BE2C (cell line): ENCODE measurements around the gene KIAA0825.

Experiments used
- DNase-seq: peaks from one replicate; pipeline ENCODE4 v3.0.0-alpha.2; 2020
- H3K27me3 ChIP-seq: fragments of 250-450 bp; sonication (Bioruptor Pico); 2 replicates; pipeline ENCODE4 v1.5.1; 2020; ENCODE audit warnings: mild to moderate bottlenecking
- H3K36me3 ChIP-seq: fragments of 250-450 bp; sonication (Bioruptor Pico); 2 replicates; pipeline ENCODE4 v1.5.1; 2020; ENCODE audit warnings: mild to moderate bottlenecking
- H3K4me1 ChIP-seq: fragments of 250-450 bp; sonication (Bioruptor Pico); 2 replicates; pipeline ENCODE4 v1.5.1; 2020
- H3K4me3 ChIP-seq: 2 replicates; pipeline ENCODE4 v1.5.1; 2011; ENCODE audit warnings: low read depth, low read length
- H3K9me3 ChIP-seq: fragments of 250-450 bp; sonication (Bioruptor Pico); 2 replicates; pipeline ENCODE4 v1.5.1; 2020
- TF ChIP-seq, protein P1 (sequence below): IDR thresholded peaks from 2 replicates; pipeline ENCODE4 v1.5.1; 2012; ENCODE audit warnings: mild to moderate bottlenecking, low read depth, low read length

The KIAA0825 gene

DNA sequence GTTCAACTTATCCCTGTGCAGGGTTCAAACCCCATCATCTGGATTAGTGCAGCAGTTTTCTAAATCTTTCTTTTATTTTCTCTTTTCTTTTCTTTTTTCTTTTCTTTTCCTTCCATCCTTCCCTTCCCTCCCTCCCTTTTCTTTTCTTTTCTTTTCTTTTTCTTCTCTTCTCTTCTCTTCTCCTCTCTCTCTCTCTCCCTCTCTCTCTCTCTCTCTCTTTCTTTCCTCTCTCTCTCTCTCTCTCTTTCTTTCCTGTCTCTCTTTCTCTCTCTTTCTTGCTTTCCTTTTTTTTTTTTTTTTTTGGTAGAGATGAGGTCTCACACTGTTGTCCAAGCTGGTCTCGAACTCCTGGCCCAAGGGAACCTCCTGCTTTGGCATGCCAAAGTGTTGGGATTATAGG lies 53.6 kb downstream of the KIAA0825 start:
- Histone ChIP-seq H3K9me3 (no peaks in the 10 kb centered on the region), H3K36me3 (no peaks in the 10 kb centered on the region), H3K4me1 (no peaks in the 10 kb centered on the region), H3K27me3 (no peaks in the 10 kb centered on the region), H3K4me3 (no peak overlapping the region)
- TF ChIP-seq, protein P1, sequence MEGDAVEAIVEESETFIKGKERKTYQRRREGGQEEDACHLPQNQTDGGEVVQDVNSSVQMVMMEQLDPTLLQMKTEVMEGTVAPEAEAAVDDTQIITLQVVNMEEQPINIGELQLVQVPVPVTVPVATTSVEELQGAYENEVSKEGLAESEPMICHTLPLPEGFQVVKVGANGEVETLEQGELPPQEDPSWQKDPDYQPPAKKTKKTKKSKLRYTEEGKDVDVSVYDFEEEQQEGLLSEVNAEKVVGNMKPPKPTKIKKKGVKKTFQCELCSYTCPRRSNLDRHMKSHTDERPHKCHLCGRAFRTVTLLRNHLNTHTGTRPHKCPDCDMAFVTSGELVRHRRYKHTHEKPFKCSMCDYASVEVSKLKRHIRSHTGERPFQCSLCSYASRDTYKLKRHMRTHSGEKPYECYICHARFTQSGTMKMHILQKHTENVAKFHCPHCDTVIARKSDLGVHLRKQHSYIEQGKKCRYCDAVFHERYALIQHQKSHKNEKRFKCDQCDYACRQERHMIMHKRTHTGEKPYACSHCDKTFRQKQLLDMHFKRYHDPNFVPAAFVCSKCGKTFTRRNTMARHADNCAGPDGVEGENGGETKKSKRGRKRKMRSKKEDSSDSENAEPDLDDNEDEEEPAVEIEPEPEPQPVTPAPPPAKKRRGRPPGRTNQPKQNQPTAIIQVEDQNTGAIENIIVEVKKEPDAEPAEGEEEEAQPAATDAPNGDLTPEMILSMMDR = no peak
- DNase-seq = no peak

DNA sequence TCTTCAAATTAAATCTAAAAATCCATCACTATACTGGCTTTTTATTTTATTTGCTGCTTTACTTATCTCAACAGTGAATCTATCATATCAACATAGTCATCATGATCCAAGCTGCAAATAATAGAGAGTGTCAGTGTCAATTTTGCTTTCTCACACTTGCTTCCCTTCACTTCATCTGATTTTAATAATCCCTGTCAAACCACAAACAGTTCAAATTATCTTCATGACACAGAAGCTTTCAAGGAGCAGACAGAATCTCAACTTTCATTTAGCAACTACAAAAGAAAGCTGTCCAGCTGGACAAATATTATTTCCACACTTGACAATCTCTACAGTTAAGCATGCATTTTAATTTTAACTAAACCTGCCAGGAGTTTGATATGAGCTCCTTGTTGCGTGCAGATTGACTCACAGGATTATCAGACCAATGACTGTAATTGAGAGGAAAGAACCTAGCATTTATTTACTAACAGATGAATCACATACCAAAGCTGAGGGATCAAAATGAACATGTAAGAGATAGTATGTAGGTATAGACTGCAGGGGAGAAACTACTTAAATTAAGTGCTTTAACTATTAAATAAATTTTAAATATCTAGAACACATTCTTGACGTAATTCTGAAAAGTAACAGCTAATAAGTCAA lies 56.0 kb downstream of the KIAA0825 start:
- no peaks in the 10 kb centered on the region for H3K36me3 ChIP-seq
- H3K4me3 ChIP-seq = no peak overlapping the region
- H3K27me3 ChIP-seq = no peaks in the 10 kb centered on the region
- H3K4me1 ChIP-seq = no peaks in the 10 kb centered on the region
- DNase-seq = no peak
- no peaks in the 10 kb centered on the region for H3K9me3 ChIP-seq
- TF ChIP-seq, protein P1 = no peak

DNA sequence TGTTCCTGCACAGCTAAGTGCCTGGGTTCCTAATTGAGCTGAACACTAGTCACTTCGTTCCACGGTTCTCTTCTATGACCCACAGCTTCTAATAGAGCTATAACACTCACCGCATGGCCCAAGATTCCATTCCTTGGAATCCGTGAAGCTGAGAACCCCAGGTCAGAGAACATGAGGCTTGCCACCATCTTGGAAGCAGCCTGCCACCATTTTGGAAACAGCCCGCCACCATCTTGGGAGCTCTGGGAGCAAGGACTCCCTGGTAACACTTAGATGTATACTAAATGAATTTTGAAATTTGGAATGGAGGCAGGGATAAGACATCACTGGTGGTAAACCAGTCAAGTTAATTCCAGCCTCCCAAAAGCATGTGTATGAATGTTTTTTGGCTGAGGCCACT lies 60.4 kb downstream of the KIAA0825 start:
- no peaks in the 10 kb centered on the region for H3K4me1 ChIP-seq
- H3K9me3 ChIP-seq = no peaks in the 10 kb centered on the region
- DNase-seq = no peak
- no peak overlapping the region for H3K4me3 ChIP-seq
- TF ChIP-seq, protein P1 = no peak
- no peaks in the 10 kb centered on the region for H3K27me3 ChIP-seq
- no peaks in the 10 kb centered on the region for H3K36me3 ChIP-seq

DNA sequence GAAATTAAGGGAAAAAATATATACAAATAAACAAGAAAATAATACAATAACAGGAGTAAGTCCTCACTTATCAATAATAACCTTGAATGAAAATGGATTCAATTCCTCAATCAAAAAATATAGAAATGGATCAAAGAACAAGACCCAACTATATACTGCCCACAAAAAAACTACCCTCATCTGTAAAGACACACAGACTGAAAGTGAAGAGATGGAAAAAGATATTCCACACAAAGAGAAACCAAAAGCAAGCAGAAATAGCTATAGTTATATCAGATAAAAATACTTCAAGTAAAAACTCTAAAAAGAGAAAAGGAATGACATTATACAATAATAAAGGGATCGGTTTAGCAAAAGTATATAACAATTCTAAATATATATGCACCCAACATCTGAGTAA lies 66.5 kb downstream of the KIAA0825 start:
- no peak for DNase-seq
- Histone ChIP-seq H3K4me3 (no peak overlapping the region), H3K9me3 (no peaks in the 10 kb centered on the region), H3K27me3 (no peaks in the 10 kb centered on the region), H3K4me1 (no peaks in the 10 kb centered on the region), H3K36me3 (no peaks in the 10 kb centered on the region)
- TF ChIP-seq, protein P1 = no peak

DNA sequence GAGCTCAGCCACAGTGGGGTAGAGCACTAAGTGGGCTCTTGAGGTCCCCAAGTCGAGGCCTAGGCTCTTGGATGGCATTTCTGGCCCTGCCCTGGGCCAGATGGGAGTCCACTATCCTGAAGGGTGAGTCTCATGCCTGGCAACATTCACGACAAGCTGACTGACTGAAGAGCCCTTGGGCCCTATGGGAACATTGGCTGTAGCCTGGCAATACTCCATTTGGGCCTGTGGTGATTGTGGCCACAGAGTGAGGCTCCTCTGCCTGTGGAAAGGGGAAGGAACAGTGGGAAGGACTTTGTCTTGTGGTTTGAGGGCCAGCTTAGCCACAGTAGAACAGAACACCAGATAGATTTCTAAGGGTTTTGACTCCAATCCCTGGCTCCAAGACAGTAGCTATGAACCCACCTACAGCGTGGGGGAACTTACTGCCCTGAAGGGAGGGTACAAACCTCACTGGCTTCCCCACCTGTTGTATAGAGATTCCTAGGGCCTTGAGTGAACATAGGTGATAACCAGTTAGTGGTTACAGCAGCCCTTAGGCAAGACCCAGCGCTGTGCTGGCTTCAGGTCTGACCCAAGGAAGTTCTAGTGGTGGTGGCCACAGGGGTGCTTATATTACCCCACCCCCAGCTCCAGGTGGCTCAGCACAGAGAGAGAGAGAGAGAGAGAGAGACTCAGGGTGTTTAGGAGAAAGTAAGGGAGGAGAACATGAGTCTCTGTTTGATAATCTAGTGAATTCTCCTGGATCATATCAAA lies 72.4 kb downstream of the KIAA0825 start:
- Histone ChIP-seq H3K27me3 (no peaks in the 10 kb centered on the region), H3K4me3 (no peak overlapping the region), H3K36me3 (no peaks in the 10 kb centered on the region), H3K4me1 (no peaks in the 10 kb centered on the region), H3K9me3 (no peaks in the 10 kb centered on the region; the same call in 1 of the 2 replicates)
- no peak for DNase-seq
- TF ChIP-seq, protein P1 = no peak

DNA sequence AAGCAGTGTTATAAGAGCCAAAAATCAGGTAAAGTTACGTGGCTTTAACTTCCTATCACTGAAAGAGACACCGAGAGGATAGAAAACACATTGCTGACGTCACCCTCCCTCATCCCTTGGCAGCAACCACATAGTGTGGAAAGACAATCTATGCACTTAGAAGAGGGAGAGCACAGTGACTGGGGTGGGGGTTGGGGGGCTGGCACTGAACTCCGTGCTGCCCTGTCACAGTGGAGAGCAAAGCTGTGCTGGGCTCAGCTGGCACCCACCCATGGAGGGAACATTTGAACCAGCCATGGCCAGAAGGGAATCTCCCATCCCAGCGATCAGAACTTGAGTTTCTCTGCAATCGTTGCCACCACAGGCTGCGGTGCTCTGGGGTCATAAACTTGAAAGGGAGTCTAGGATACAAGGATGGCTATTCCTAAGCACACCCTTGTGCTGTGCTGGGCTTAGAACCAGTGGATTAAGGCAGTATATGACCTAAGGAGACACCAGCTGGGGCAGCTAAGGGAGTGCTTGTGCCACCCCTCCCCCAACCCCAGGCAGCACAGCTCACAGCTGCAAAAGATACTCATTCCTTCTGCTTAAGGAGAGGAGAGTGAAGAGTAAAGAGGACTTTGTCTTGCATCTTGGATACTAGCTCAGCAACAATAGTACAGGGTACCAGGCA lies 73.4 kb downstream of the KIAA0825 start:
- DNase-seq = no peak
- Histone ChIP-seq H3K9me3 (peaks cover 2% of the 10 kb centered on the region), H3K36me3 (no peaks in the 10 kb centered on the region), H3K4me3 (no peak overlapping the region), H3K27me3 (no peaks in the 10 kb centered on the region), H3K4me1 (no peaks in the 10 kb centered on the region)
- TF ChIP-seq, protein P1 = no peak
